Fibroblast of skin of left biceps (primary cell): ENCODE measurements around the gene SARDH.

ENCODE experiments used
- DNase-seq, 2 experiments: peaks; one replicate each; pipeline ENCODE4 v3.0.0-alpha.2; 2013; ENCODE audit warnings: low read depth in 2 of 2

The SARDH gene

GRCh38 chr9:133715866-133716563 lies 22.1 kb downstream of the SARDH start:
- no peak for DNase-seq

GRCh38 chr9:133715295-133715865 lies 22.8 kb downstream of the SARDH start:
- no peak for DNase-seq

GRCh38 chr9:133714606-133715294 lies 23.4 kb downstream of the SARDH start:
- DNase-seq, result peak; percentile 17 to 19

- DNase-seq, result no peak
These were observed 24.1 kb downstream of the SARDH start for GRCh38 chr9:133713960-133714495.

GRCh38 chr9:133713150-133713959 lies 24.8 kb downstream of the SARDH start:
- DNase-seq, result no peak

DNA sequence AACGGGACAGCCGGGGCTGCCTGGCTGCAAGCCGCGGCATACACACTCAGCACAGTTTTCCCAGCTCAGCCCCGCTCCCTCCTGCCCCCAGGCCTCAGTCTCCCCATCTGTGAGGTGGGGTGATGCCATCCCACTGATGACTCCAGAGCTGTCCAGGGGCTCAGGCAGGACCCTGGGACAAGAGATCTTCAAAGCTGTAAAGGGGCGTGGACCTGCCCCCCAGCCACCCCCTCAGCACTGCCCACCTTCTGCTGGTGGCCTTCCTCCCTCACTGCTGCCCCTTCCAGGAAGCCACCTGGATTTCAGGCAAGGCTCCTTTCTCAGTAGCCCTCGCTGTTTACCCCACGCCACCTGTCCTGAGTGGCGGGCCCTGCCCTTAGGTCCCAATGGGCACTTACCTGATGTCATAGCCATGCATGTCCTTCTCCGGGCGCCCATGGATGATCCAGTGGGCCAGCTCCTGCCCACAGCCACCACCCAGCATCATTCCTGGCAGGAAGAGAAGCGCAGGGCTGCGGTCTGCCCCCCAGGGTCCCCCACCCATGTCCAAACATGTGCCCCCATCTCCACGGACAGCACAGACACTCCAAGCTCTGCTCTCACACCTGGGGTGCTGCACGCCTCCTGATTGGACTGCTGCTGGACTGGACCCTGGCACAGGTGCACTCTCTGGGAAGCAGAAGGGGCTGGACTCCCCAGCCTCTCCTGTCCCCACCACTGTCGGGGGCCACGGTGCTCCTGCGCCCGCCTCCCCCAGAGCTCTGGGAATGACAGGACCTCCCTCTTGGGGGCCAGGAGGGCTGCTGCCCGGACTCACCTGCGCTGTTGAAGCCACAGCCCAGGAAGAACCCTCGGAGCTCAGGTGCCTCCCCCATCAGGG lies 25.7 kb downstream of the SARDH start:
- no peak for DNase-seq

DNA sequence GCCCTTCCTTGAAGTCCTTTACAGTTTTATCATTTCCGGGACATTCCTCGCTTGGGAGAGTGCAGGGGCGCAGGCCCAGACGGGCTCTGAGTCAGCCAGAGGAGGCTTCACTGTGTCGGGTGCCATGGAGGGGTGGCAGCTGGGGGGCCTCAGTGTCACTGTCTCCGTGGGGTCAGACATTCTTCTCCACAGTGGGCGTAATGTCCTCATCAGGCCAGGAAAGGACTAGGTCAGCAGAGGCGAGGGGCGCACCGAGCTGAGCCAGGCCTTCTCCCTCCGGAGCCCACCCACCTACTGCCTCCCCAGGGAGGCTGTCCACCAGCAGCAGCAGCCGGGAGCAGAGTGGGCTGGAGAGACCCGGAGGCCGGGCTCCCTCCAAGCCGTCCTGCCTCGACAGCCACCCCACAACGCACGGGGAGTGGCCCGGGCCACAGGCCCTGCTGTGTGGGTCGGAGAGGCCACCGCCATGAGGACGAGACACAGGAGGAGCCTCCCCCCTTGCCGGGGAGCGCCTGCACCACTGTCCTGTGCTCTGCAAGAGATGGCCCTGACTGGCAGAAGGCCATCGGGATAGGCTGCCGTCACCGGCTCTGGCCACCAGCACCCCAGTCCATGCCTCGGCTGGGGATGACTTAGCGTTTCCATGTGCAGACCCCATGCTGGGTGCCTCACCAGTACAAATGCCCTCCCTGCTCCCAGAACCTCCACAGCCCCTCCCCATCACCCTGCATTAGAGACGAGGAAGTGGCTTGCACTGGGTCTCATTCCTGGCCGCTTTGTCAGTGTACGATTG lies 26.5 kb downstream of the SARDH start:
- no peak for DNase-seq

- no peak for DNase-seq
These were observed 27.3 kb downstream of the SARDH start for GRCh38 chr9:133710661-133711427.

GRCh38 chr9:133709691-133710571 lies 28.2 kb downstream of the SARDH start:
- DNase-seq, result no peak

- DNase-seq, result no peak
These were observed 29.0 kb downstream of the SARDH start for GRCh38 chr9:133709015-133709611.

DNA sequence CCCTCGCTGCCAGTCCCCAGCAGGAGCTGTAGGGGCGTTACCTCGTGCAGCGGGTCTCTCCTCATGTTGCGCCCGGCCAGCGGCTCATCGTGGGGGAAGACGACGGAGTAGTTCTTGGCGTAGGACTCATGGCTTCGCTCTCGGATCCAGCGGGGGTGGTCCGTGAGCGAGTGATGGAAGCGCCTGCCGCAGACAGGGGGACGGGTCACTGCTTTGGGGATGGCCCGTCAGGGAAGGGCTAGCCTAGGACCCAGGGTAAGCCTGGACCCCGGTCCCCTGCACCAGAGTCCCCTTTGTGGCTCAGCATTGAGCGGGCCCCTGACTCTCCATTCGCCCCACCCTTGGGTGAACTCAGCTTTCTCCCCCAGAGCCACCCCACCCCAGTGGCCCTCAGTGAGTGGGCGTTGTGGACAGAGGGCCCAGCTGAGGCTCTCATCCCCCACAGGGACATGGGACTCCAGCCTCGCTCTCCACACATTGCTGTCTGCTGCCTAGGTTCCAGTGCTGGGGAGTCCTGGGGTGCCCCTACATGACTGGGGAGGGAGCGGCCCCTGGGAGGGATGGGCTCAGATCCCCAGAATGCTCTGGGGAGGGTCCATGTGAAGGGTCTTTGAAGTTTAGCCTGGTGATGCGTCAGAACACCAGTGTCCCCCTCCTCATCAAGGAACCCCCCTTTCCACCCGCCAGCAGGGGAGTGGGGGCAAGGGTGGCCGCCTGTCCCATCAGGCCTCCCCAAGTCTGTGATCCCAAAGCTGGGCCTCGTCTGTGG lies 29.7 kb downstream of the SARDH start:
- DNase-seq, result no peak

GRCh38 chr9:133707763-133708245 lies 30.3 kb downstream of the SARDH start:
- no peak for DNase-seq

- DNase-seq, result peak; percentile 28 to 30
These were observed 30.9 kb downstream of the SARDH start for GRCh38 chr9:133707065-133707762.

DNA sequence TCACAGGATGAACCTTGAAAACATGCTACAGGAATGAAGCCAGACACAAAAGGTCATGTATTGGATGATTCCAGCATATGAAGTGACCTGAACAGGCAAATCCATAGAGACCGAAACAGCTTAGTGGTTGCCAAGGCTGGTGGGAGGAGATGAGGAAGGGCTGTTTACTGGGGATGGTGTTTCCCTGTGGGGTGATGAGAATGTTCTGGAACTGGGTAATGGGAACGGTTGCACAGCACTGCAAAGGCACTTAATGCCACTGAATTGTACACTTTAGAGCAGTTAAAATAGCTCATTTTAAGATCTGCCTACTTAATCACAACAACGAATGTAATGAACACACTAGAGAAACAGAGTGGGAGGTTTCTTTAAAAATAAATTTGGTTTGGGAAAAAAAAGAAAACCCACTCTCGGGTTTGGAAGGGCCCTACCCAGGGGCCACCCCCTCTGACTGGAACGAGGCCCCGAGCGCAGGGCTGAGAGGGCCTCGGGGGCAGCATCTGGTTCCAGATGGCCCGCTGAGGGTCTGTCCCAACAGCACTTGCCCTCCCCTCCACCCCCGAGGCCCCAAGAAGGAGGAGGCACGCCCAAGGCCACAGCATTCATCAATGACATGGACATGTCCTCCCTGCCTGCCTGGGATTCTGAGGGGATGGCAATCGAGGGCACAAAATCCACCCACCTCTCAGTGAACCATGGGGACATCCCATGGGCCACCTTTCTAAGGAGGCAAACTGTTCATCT lies 31.7 kb downstream of the SARDH start:
- DNase-seq, result no peak

- DNase-seq, result no peak
These were observed 32.6 kb downstream of the SARDH start for GRCh38 chr9:133705576-133705975.

GRCh38 chr9:133704711-133705181 lies 33.4 kb downstream of the SARDH start:
- DNase-seq, result no peak
